Endothelial cell of umbilical vein (primary cell): ENCODE results near the gene RUNDC1. TPM values are rescaled to one million over a fixed set of nuclear protein-coding genes. Genes with fewer than 3 reads are reported as not detected.

ENCODE experiments used
- BruUV-seq: library from RNA; stranded (reverse); fragments of 400-500 nt; replicated peaks from 2 replicates; lab custom pipeline; 2021; lab: Mats Ljungman, UMichigan
- CTCF ChIA-PET: fragments of 300-600, 350-600 bp; sonication (Branson Sonifier 250); formaldehyde crosslinking; loops from one replicate; lab custom pipeline; 2021; ENCODE audit warnings: antibody characterized with exemption, inconsistent platforms; lab: Charles Lee
- POLR2A ChIA-PET: fragments of 300-600, 350-600 bp; sonication (Branson Sonifier 250); formaldehyde crosslinking; loops from one replicate; lab custom pipeline; 2021; ENCODE audit warnings: antibody characterized with exemption, inconsistent platforms; lab: Charles Lee
- DNase-seq: peaks from one replicate; pipeline ENCODE4 v3.0.0-alpha.2; 2011; ENCODE audit warnings: low read depth, low spot score
- FAIRE-seq: peaks from 2 replicates; lab custom pipeline; 2011; peaks lifted over from hg19 to GRCh38; lab: Jason Lieb, UNC
- H2AFZ ChIP-seq: 2 replicates; pipeline ENCODE4 v1.6.0; 2012; ENCODE audit warnings: low read depth, low read length, control low read depth, inconsistent platforms
- H3K27ac ChIP-seq: 2 replicates; pipeline ENCODE4 v1.5.1; 2011; ENCODE audit warnings: low read depth, mild to moderate bottlenecking, control low read depth, low read length, moderate library complexity; ENCODE audit not compliant: insufficient read depth
- H3K27me3 ChIP-seq, 2 experiments: 2 replicates each; pipeline versions ENCODE4 v1.6.0 to v1.6.1; 2011; ENCODE audit warnings: low read length in 2 of 2, mixed read lengths in 1 of 2; ENCODE audit not compliant: control insufficient read depth in 2 of 2, insufficient read depth in 2 of 2
- H3K36me3 ChIP-seq, 2 experiments: 2 replicates in 1 of 2; 3 replicates in 1 of 2; pipeline ENCODE4 v1.5.1; 2011; ENCODE audit warnings: low read length in 2 of 2, mild to moderate bottlenecking in 1 of 2, moderate library complexity in 1 of 2; ENCODE audit not compliant: control insufficient read depth in 2 of 2, insufficient read depth in 2 of 2; ENCODE audit errors: extremely low read depth in 1 of 2
- H3K4me1 ChIP-seq: 3 replicates; pipeline ENCODE4 v1.5.1; 2011; ENCODE audit warnings: mild to moderate bottlenecking, low read length; ENCODE audit not compliant: control insufficient read depth, insufficient read depth; ENCODE audit errors: extremely low read depth
- H3K4me2 ChIP-seq: 2 replicates; pipeline ENCODE4 v1.6.1; 2011; ENCODE audit warnings: low read length, control low read depth, mixed read lengths; ENCODE audit not compliant: insufficient read depth
- H3K4me3 ChIP-seq, 3 experiments: fragments of 200-600 bp in 1 of 3; sonication (generic), shearing (Covaris generic) in 1 of 3; replicated peaks in 1 of 3; 2 replicates each; pipeline ENCODE4 v1.5.1; 2011 to 2016; ENCODE audit warnings: control low read depth in 3 of 3, low read length in 3 of 3, mild to moderate bottlenecking in 2 of 3, inconsistent platforms in 1 of 3, low read depth in 1 of 3, moderate library complexity in 1 of 3; ENCODE audit not compliant: insufficient read depth in 1 of 3
- H3K79me2 ChIP-seq: 2 replicates; pipeline ENCODE4 v1.6.0; 2012; ENCODE audit warnings: low read length, inconsistent platforms; ENCODE audit not compliant: control insufficient read depth, insufficient read depth
- H3K9ac ChIP-seq: replicated peaks from 2 replicates; pipeline ENCODE3; 2011; ENCODE audit warnings: low read length, control low read depth; ENCODE audit not compliant: insufficient read depth; ENCODE audit errors: extremely low read depth
- H3K9me1 ChIP-seq: replicated peaks from 3 replicates; pipeline ENCODE4 v1.6.0; 2011; ENCODE audit warnings: mild to moderate bottlenecking, low read length; ENCODE audit not compliant: control insufficient read depth, insufficient read depth; ENCODE audit errors: extremely low read depth
- H3K9me3 ChIP-seq: replicated peaks from 2 replicates; pipeline ENCODE4 v1.5.1; 2012; ENCODE audit warnings: low read length, inconsistent platforms; ENCODE audit not compliant: control insufficient read depth, insufficient read depth
- H4K20me1 ChIP-seq: replicated peaks from 2 replicates; pipeline ENCODE3; 2011; ENCODE audit warnings: mild to moderate bottlenecking, low read length; ENCODE audit not compliant: control insufficient read depth, insufficient read depth; ENCODE audit errors: extremely low read depth
- GATA2 ChIP-seq: IDR thresholded peaks from 2 replicates; pipeline ENCODE4 v1.7.0; 2011; ENCODE audit warnings: low read depth, mild to moderate bottlenecking, moderate library complexity, mixed read lengths, low read length; ENCODE audit not compliant: insufficient read length, insufficient read depth
- JUN ChIP-seq: IDR thresholded peaks from 2 replicates; pipeline ENCODE4 v1.6.1; 2011; ENCODE audit warnings: borderline replicate concordance, low read depth; ENCODE audit not compliant: insufficient read length, insufficient read depth
- MYC ChIP-seq: IDR thresholded peaks from one replicate; pipeline ENCODE4 v1.6.1; 2011; ENCODE audit warnings: mild to moderate bottlenecking, low read depth, low read length
- POLR2A ChIP-seq: IDR thresholded peaks from 2 replicates; pipeline ENCODE4 v1.6.1; 2012; ENCODE audit warnings: low read depth, mild to moderate bottlenecking, control low read depth, low read length
- POLR2AphosphoS5 ChIP-seq: IDR thresholded peaks from 2 replicates; pipeline ENCODE4 v1.6.1; 2012; ENCODE audit warnings: low read depth, mild to moderate bottlenecking, control low read depth, low read length, moderate library complexity; ENCODE audit not compliant: insufficient read depth
- dilution Hi-C: fragments of 300-500 bp; cut with MboI; formaldehyde crosslinking; loops from one replicate; pipeline ENCODE4 v1.15.0; 2019; ENCODE audit warnings: low sequenced_read_pairs; ENCODE audit not compliant: extremely low pct_ligation_motif_present
- intact Hi-C: fragments of 100-400 bp; cut with micrococcal nuclease; formaldehyde crosslinking; loops from one replicate; pipeline ENCODE4 v1.10.0; 2022
- polyA plus RNA-seq, 4 experiments: library from polyadenylated mRNA; depleted of rRNA in 3 of 4; stranded (reverse) in 3 of 4; unstranded in 1 of 4; fragments of >200 nt; gene quantifications; 2 replicates each; pipeline versions ENCODE4 v1.2.1 to v1.2.3, GENCODE V29; 2011 to 2012; ENCODE audit warnings: missing spikeins in 1 of 4
- total RNA-seq: library from RNA; stranded (reverse); gene quantifications from 2 replicates; pipeline ENCODE4 v1.2.3, GENCODE V29; 2021
- TF ChIP-seq, protein P1 (sequence below), 2 donors: IDR thresholded peaks; 1 replicate in 1 of 2; 2 replicates in 1 of 2; pipeline ENCODE4 v1.5.1; 2011; ENCODE audit warnings: low read length in 2 of 2, mild to moderate bottlenecking in 2 of 2, moderate library complexity in 2 of 2, control low read depth in 1 of 2, inconsistent platforms in 1 of 2, low read depth in 1 of 2; ENCODE audit not compliant: insufficient read depth in 1 of 2; ENCODE audit errors: extremely low read depth in 1 of 2

RUNDC1 gene
- total and polyA plus RNA-seq, 2 donors (not counting 3 experiments of a cell fraction or from before 2014, with no cell fraction given) = 9.2 to 12.0 TPM

- no peaks in the 10 kb centered on the region for H4K20me1 ChIP-seq
- H3K9me3 ChIP-seq = no peaks in the 10 kb centered on the region
- no peaks in the 10 kb centered on the region for H3K9me1 ChIP-seq
- no peaks in the 10 kb centered on the region for H3K79me2 ChIP-seq
- no peak overlapping the region for H2AFZ ChIP-seq
- dilution Hi-C loops (no loop called here), intact Hi-C loops (no loop called here)
- H3K27me3 ChIP-seq = peaks cover 0 to 1% of the 10 kb centered on the region in 2 experiments
- peaks cover 3% of the 10 kb centered on the region for H3K4me1 ChIP-seq
- no peak for FAIRE-seq
- no peak overlapping the region for H3K4me3 ChIP-seq
- no TSS peak for BruUV-seq
- no peak for DNase-seq
- H3K9ac ChIP-seq = no peak overlapping the region
- H3K36me3 ChIP-seq = no peaks in the 10 kb centered on the region
- TF ChIP-seq JUN (no peak), GATA2 (no peak), POLR2AphosphoS5 (no peak), MYC (no peak), POLR2A (no peak)
- TF ChIP-seq, protein P1, sequence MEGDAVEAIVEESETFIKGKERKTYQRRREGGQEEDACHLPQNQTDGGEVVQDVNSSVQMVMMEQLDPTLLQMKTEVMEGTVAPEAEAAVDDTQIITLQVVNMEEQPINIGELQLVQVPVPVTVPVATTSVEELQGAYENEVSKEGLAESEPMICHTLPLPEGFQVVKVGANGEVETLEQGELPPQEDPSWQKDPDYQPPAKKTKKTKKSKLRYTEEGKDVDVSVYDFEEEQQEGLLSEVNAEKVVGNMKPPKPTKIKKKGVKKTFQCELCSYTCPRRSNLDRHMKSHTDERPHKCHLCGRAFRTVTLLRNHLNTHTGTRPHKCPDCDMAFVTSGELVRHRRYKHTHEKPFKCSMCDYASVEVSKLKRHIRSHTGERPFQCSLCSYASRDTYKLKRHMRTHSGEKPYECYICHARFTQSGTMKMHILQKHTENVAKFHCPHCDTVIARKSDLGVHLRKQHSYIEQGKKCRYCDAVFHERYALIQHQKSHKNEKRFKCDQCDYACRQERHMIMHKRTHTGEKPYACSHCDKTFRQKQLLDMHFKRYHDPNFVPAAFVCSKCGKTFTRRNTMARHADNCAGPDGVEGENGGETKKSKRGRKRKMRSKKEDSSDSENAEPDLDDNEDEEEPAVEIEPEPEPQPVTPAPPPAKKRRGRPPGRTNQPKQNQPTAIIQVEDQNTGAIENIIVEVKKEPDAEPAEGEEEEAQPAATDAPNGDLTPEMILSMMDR (IDR thresholded peaks at IDR 0.05; ENCODE audit: extremely low read depth in 1 of 2, insufficient read depth in 1 of 2, low read depth in 1 of 2, low read length in 2 of 2) = no peak
- ChIA-PET POLR2A (no interaction called here), CTCF (no interaction called here)
- no peak overlapping the region for H3K27ac ChIP-seq
- H3K4me2 ChIP-seq = no peak overlapping the region
Measured at GRCh38 chr17:43027091-43028032, 47.0 kb downstream of the RUNDC1 start.
